Middle frontal gyrus (tissue), 1 donor: Measurements from ENCODE around the gene SPATA31E1.

ENCODE experiments used
- DNase-seq: peaks from one replicate; pipeline ENCODE4 v3.0.0-alpha.2; 2015; ENCODE audit warnings: low spot score; ENCODE audit errors: extremely low spot score

SPATA31E1 gene

DNA sequence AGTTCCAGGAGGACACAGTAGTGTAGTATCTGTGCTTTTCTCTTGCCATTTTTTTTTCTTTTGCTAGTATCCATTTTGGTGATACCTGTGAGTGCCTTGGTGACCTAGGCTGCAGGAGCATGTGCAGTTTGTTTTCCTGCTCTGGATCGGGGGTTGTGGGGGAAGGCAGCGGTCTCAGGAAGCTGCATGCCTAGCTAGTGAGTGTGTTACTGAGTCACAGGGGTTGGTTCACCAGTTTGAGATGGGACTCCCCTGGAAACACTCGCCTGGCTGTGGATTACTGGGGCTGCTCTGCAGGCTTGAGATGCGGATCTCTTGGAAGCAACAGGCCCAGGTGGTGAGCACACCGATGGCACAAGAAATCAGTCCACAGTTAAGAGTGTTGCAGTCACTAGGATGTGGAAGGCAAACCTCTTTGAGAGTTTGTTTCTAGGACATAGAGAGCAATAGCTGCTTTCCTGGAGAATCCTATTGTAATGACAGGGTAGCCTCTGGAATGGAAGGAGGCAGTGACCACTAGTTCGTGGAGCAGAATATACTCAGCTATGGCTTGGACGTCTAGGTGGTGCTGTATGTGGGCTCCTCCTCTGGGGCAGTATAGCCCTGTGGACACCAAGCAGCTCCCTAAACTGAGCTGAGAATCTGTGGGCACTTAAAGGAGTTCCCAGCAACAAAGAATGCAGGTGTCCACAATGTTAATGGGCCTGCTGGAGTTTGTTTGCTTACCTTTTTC lies 20.0 kb upstream of the SPATA31E1 start:
- no peak for DNase-seq

DNA sequence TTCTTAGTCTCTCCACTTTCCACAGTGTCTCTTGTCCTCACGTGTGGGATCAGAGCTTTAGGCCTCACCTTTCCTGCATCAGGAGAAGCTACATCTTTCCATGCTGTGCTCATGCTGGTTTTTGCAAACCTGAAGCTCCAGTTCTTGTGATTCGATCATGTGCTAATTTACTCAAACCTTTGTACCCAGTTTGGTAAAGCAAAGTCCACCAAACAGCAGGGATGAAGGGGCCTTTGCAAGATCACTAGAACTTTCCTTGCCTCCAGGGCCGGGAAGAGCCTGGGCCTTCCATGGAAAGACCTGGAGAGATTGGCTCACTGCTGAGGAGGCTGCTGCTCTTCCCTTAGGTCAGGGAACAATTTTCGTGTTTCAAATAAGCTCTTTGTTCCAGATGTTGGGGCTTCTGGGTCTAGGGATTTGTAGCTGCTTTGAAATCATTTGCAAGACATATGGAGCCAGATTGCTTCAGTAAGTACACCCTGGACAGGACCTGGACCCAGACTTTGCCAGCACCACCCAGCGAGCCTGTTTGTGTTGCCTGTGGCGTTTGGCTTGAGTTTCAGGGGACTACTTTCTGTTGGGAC lies 18.7 kb upstream of the SPATA31E1 start:
- no peak for DNase-seq

DNA sequence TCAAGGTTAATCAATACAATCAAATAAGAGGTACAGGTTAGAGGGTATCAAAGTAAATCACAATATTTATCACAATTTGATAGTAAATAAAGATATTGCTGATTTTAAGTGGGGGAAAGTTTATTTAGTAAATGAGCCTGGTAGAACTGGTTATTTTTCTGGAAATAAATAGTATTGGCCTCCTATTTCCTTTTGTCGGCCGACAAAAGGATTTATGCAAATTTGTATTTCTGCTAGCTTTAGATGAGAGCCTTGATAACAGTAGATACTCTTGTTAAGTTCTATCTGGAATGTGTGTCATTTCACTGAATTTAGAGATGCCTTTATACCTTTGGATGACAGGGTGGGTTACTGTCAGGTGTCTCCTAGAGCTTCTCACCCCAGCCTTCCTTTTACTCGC lies 17.8 kb upstream of the SPATA31E1 start:
- DNase-seq = no peak

DNA sequence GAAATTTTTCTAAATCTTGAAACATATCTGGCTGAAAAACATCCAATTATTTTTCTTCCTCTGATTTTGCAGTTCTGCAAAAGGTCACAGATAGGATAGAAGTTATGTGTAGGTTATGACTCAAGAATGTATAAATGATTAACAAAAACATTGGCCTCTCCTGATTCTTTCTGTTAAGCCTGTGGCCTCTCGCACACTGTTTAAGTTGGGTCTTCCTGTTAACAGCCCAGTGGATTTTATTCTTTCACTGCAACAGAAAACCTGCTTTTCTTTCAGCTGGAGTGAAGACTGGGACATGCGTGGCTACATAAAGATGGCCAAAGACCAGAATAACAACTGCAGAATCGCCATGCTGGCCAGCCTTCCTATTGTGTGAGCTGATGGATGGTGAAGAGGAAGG lies 17.1 kb upstream of the SPATA31E1 start:
- DNase-seq = no peak

DNA sequence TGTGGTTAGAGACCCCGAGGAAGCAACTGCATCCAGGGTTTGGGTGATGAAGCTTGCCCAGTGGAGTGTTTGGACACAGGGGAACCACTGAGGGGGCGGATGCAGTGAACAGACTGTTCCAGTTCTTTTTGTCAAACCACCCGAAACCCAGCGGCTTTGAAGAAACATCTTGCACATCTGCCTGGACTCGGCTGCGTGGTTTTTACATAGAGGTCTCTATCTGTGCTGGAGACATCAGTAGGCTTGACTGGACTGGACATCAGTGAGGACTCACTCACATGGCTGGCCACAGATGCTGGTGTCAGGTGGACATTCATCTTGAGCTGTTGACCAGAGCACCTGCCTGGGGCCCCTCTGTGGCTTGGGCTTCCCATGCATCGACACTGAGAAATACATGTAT lies 15.3 kb upstream of the SPATA31E1 start:
- no peak for DNase-seq

DNA sequence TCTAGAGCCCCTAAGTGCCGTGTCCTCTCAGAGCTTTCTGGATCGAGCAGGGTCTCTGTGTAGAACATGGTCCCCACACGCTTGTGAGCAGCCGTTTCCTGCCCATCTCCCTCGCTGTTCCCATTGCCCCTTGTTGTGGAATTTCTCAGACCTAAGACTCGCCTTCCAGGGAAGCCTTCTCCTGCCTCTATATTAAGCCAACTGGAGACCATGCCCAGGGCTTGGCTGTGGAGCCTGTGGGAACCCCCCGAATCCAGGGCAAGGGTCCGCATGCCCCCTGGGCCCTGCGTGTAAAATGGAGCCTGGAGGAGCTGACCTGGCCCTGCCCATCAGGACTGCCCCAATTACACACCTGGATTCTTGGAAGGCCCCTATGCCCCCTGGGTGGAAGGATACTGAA lies 14.5 kb upstream of the SPATA31E1 start:
- DNase-seq = no peak

DNA sequence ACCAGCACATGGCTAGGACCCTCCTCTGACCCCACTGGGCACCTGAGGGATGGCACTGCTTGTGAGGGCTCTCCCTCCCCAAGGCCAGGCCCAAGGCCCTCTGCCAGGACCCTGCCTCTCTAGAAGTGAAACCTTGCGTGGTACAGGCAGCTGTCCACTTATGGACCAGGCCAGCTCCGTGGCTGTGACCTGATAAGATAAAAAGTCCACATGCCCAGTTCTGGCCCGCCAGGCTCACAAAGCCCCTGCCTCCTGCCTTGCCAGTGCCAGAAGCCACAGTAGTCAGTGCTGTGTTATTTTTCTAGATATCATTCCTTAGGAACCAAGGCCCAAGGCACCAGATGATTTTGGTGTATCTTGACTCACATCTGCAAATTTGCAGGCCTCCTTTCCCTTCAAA lies 14.0 kb upstream of the SPATA31E1 start:
- DNase-seq = no peak

DNA sequence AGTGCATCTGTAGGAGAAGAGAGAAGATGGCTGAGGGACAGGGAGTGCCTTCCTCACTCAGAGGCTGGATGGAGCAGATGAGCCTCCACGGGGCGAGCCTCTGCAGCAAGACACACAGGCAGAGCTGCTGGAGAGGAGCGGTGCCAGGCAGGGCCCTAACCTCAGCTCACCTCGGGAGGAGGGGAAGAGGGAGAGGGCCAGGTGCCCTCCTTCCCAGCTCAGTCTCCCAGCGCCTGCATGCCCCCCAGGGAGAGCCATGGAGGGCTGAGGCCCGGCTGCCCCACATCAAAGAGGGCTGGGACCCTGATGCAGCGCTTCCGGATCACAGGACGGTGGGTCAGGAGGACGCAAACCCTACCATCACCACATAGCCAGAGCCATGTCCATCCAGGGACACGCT lies 13.6 kb upstream of the SPATA31E1 start:
- no peak for DNase-seq

DNA sequence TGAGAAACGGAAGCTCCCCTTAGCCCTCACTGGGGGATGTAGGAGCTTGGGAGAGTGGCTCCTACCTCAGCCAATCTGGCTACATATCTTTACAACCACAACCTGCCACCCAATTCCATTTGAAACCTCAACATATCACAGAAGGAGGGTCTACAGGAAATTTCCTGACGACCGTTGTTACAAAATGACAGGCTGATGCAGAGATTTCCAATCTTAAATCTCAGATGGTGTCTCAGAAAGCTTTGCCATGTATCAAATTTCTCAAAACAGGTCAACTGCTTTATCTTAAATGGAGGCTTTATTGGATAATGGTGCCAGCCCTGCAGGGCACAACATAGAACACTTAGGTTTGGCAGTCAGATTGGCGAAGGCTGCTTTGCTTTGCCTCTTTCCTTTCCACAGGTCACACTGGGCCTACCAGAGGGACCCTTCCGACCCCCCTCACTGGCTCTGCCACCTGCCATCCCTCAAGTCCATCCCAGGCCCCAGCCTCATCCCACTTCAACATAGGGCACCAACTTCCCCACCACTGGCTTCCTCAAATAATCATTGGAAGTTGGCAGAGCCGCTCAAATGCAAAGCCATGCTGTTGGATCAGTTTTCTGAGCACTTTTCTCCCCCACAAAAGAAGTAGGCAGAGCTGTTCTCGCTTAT lies 11.1 kb upstream of the SPATA31E1 start:
- DNase-seq = no peak

DNA sequence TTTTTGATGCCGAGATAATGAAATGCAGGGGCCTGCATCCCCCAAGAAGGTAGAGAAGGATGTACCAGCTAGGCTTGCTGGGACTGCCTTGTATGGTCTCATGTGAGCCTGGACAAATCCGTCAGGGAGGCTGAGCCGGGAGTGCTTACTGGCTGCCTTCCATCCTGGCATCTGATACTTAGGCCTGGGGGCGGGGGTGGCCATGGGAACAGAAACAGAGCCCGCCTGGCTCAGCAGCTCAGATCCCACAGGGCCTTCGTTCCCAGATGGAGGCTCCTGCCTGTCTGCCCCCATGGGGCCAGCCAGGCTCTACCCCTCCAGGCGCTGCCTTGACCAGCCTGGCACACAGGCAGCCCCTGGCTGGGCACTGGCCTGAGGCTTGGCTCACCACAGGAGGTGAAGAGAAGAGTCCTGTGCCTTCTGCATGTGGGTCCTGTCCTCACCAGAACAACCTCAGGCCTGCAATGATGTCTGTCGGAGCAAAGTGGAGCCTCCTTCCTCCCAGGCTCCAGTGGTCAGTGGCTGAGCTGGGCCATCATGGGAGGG lies 10.5 kb upstream of the SPATA31E1 start:
- DNase-seq = no peak

DNA sequence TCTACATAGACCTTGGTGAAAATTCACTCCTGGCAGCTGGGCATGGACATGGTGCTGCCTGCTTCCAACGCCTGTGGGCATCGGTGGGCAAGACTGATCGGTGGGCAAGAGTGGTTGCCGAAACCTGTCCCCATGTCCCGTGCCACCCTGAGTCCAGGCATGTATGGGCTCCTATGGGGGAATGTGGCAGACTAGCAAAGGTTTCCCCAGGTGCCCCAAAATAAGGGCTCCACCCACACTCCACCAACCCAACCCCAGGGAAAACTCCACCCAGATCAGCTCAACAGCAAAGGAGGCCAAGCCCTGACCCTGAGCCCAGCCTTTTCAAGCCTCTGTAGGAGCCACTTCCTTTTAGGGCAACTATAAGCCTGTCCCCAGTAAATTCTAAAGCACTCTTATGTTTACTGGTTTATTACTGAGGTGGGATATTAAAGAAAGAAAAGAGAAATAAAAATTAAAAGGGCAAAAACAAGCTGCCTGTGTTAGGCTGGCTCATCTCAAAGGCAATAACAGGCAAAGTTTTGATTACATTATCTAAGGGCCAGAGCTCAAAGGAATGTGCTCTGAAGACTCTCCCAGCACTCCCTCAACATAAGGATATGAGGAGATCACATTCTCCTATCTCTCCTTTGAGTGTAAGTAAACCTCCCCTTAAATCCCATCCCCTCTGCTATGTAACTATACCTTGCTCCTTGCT lies 8.9 kb upstream of the SPATA31E1 start:
- no peak for DNase-seq

DNA sequence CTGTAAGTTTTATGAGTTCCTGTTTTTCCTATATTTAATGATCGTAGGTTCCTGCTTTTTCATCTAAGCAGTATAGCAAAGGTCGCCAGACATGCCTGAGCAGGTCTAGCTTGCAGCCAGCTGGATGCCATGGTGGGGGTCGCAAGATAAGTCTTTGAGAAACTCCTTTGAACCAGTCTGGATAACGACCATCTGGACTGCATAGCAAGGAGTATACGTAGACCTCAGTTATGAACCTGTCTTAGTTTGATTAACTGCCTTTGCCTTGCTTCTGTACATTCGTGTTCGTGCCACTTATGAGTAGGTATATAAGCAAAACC lies 8.4 kb upstream of the SPATA31E1 start:
- no peak for DNase-seq

DNA sequence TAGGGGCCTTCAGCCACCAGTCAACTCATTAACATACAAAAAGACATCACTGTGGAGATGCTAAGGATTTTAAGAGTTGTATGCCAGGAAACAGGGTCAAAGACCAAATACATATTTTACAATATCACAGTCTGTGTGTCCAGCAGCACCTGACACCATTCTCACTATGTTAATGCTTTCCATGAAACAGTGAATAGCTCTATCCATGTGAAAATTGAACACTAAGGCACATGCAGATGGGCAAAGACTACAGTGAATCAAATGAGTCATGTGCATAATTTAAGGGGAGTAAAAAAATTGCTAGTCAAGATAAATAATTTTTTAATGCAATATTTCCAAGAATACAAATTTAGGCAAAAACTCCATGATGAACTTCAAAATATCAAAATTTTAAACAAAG lies 7.6 kb upstream of the SPATA31E1 start:
- DNase-seq = no peak

DNA sequence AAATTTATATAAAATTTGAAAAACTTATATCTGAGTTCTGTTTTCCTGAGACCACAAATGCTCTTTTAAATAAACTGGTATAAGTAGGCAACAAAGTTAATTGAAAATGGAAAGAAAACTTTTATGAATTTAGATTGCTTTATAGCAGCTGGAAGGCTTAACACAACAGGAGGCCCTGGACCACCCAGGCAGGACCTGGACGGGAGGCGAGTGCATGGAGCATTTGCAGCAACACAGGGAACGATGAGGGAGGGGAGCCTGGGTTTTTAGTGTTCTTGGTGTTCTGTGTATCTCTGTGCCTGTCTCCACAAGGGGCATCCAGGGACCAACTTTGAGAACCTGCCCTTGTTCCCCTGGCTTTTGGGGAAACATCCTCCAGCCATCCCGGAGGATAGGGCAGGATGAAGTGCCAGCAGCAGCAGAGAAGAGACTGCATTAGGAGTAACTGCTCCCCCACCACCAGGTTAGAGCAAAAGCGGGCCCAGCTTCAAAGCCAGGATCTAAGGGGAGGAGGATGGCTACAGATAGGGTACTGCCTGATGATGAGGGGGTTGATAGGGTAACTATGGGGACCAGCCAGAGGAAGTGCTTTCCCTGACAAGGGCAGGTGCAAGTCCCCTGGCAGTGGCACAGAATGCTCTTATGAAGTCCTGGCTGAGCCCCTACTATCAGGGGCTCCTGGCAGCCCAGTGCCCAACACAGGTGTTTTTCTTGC lies 6.7 kb upstream of the SPATA31E1 start:
- no peak for DNase-seq

DNA sequence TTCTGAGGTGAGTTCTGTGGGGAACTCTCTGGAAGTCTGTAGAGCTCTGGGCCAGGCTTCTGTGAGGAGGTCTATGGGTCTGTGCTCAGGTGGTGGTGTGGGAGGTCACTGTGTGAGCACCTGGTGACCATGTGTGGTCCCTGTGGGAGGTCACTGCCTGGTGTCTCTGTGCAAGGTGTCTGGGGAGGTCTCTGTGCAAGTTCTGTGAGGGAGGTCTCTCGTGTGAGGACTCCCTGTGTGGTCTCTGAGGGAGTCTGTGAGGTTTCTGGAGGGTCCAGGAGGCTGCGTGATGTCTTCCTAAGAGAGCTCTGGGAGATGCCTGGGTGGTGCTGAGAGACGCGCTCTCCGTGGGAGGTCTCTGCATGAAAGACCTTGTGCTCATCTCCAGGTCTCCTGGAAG lies 6.0 kb upstream of the SPATA31E1 start:
- no peak for DNase-seq

DNA sequence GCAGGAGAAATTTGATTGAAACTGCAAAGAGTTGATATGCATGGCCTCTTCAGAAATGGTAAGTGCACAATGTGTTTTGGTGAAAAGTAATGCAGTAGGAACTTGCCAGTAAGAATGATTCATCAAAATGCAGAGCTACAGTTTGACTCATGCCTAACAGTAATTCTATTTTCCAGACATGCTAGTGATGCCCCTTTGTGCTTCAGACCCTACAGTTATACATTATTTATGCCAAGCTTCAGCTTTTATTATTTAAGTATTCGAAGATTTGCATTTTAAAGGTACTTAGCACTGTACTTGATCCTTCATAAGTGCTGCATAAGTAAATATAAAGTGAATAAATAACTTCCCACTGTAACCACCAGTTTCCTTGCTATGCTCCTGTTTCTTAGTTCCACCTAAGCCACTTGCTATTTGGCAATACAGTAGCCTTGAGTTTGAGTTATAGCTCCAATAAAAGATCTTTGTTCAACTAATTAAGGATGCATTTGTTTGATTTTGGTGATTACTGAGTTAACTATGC lies 3.6 kb upstream of the SPATA31E1 start:
- no peak for DNase-seq

DNA sequence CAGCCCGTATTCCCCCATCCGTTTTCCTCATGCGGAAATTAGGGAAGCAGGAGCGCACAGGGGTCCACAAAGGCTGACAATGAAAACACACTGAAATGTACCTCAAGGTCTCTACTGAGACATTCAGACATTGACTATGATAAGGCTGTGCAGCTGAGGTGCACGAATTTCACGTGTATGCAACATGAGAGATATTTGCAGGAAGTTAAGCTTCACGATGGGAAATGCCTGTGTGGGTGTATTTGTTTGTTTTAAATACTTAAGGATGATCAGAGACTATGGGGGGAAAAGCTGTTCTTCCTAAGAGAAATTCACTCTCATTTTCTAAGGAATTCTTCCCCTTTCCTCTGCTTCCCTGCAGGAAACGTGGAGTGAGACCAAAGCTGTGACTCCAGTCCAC lies 2.6 kb upstream of the SPATA31E1 start:
- DNase-seq = no peak

DNA sequence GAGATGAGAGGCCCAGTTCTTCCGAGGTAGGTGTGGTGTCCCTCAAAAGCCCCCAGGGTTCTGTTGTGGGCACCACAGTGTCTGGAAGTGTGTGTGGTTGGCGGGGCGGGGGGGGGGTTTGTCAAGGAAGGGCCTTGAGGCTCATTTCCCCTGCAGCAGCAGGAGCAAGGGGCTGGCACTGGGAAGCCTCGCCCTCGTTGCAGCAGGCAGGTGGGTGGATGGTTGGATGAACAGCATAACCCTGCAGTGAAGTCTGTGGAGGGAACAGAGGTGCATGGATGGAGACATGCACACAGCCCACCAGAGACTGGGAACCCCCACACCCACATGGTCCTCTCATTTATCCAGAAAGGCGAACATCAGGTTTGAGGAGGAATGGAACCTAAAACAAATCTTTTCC lies 2.0 kb upstream of the SPATA31E1 start:
- no peak for DNase-seq

DNA sequence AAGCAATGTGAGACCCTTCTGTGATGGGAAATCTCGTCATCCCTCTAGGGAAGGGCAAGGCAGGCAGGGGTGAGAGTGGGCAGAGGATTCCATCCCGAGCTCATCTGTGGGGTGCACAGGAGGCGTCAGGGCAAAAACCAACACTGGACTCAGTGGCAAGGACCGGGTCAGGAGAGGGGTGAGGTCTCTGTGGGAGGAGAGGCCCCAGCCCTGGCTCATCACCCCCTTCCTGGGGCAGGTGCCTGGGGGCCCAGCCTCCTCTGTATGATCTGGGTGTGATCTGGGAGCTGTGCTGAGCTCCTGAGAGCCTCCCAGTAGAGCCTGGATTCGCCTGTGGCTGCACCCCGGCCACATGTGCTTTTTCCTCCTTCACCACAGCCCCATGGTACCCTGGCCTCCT lies 597 bp downstream of the SPATA31E1 start:
- DNase-seq = no peak

DNA sequence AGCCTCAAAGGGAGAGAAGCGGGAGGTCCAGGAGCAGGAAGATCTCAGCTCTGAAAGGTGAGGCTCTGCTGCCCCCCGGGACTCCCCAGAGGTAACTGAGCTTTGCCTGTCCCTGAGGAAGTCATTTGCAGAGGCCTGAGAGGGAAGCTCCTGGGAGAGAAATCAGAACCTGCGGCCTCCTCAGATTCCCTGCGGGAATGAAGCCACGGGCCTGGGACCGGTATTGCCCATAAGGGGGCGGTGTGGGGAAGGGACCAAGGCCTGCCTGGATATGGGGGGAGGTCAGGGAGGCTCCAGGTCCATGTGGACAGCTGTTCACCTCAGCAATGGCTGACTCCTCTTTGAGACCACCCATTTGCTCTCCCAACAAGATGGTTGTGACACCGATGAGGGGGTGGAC lies 1.3 kb downstream of the SPATA31E1 start:
- DNase-seq = no peak
